ENCODE results near the gene DYNLL2. TPM values are rescaled to one million over a fixed set of nuclear protein-coding genes. Genes with fewer than 3 reads are reported as not detected.
A peak's percentile ranks its signal among the peaks of the same experiment; 100 is the strongest.
"Not testable (repeated sequence)": the region's sequence is repeated elsewhere in the genome, so short reads cannot be mapped to it uniquely, and the experiment has no call there.

DYNLL2 gene
- polyA plus RNA-seq, 2 of the 4 experiments (the other 2 are of a cell fraction), result 19.6 to 33.7 TPM

DNA sequence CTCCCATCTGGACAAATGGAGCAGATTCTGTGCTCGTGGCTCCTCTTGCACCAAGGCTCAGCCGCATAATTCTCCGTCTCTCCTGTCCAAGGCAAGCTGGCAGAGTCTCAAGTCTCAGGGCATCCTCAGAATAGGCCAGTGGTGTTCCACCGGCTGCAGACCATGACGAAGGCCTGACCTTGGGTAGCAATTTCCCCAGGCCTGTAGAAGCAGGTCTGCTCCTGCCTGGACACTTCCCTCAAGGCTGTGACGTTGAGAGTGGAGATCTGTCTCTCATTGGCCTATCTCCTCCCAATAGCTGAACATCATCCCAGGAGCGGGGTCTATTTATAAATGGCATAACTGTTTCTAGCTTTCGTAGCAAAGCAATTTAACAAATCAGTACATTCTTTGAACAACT, 42.8 kb upstream of the DYNLL2 start:
- no peak overlapping the region for H3K4me3 ChIP-seq
- POLR2A ChIA-PET, result interaction anchor here (1.2 kb wide), 1 partner anchor 43 kb away, joined by 4 read pairs; the partner anchor contains the start of gene DYNLL2
- FAIRE-seq (no peak), DNase-seq (ENCODE audit: low read depth in 1 of 2, low spot score in 1 of 2) (no peak), ATAC-seq (peak; percentile 17 to 36; a peak in 2 of 6 replicates)
- 60% methylated on average over 8 of the region's 8 CpGs for WGBS (ENCODE audit: missing lambda C conversion rate)
- no peak overlapping the region for H3K27ac ChIP-seq
- CTCF ChIA-PET, result interaction anchor here (1.7 to 1.9 kb wide), 2 partner anchors 12 to 21 kb away, joined by 4 to 6 read pairs; no protein-coding TSS in a partner anchor
- no peak overlapping the region for H3K4me2 ChIP-seq
- H3K9me3 ChIP-seq, result no peaks in the 10 kb centered on the region
- TF ChIP-seq CEBPB (IDR thresholded peaks at IDR 0.05) (no peak), FOSL2 (IDR thresholded peaks at IDR 0.05) (no peak), FOSL2 (CRISPR knock-in tag; IDR thresholded peaks at IDR 0.05) (no peak), RARB (CRISPR knock-in tag; IDR thresholded peaks at IDR 0.05) (no peak), POLR2A (IDR thresholded peaks at IDR 0.05; ENCODE audit: low read length) (no peak), SMC3 (IDR thresholded peaks at IDR 0.05) (no peak), POLR2AphosphoS2 (conservative IDR thresholded peaks at IDR 0.05; ENCODE audit: low read length) (no peak), RCOR1 (IDR thresholded peaks at IDR 0.05; ENCODE audit: low read depth, low read length) (no peak), HES2 (IDR thresholded peaks at IDR 0.05) (no peak)
- no peaks in the 10 kb centered on the region for H3K4me1 ChIP-seq

DNA sequence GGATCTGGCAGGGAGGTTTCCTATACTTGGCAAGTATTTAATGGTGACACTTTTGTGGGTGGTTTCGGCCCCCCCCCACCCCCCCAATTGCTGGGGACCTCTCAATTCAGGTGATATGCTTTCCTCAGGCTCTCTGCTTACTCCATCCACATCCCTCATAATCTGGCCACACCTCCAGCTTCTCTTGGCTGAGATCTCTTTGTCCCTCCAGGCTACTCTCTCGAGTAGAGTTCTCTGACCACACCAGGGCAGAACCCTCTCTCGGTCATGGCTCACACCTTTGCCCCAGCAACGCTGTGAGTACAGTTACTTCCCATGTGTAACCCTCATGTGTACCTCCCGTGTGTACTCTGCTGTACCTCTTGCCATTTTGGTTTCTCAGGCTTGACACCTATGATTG, 42.1 kb upstream of the DYNLL2 start:
- TF ChIP-seq MAZ (IDR thresholded peaks at IDR 0.05; ENCODE audit: borderline replicate concordance, low read depth, low read length) (no peak), HES2 (IDR thresholded peaks at IDR 0.05) (no peak), RARB (CRISPR knock-in tag; IDR thresholded peaks at IDR 0.05) (no peak), ZC3H11A (IDR thresholded peaks at IDR 0.05) (no peak), JUN (IDR thresholded peaks at IDR 0.05) (no peak), HOXB13 (CRISPR knock-in tag; IDR thresholded peaks at IDR 0.05; ENCODE audit: low read depth) (no peak), RCOR1 (IDR thresholded peaks at IDR 0.05; ENCODE audit: low read depth, low read length) (no peak), SMC3 (IDR thresholded peaks at IDR 0.05) (no peak), FOXS1 (CRISPR knock-in tag; IDR thresholded peaks at IDR 0.05) (no peak), RNF2 (IDR thresholded peaks at IDR 0.05; ENCODE audit: borderline replicate concordance, low read depth) (no peak), POLR2A (IDR thresholded peaks at IDR 0.05; ENCODE audit: low read length) (no peak), CEBPB (IDR thresholded peaks at IDR 0.05) (no peak)
- TF ChIP-seq, protein P1, sequence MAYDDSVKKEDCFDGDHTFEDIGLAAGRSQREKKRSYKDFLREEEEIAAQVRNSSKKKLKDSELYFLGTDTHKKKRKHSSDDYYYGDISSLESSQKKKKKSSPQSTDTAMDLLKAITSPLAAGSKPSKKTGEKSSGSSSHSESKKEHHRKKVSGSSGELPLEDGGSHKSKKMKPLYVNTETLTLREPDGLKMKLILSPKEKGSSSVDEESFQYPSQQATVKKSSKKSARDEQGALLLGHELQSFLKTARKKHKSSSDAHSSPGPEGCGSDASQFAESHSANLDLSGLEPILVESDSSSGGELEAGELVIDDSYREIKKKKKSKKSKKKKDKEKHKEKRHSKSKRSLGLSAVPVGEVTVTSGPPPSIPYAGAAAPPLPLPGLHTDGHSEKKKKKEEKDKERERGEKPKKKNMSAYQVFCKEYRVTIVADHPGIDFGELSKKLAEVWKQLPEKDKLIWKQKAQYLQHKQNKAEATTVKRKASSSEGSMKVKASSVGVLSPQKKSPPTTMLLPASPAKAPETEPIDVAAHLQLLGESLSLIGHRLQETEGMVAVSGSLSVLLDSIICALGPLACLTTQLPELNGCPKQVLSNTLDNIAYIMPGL (CRISPR knock-in tag; IDR thresholded peaks at IDR 0.05; ENCODE audit: borderline replicate concordance), result no peak
- no peak overlapping the region for H3K4me2 ChIP-seq
- ATAC-seq (peak in 1 of 2 experiments; percentile 36; a peak in 3 of 6 replicates), FAIRE-seq (no peak), DNase-seq (ENCODE audit: low read depth in 1 of 2, low spot score in 1 of 2) (no peak)
- WGBS (ENCODE audit: missing lambda C conversion rate), result 11% methylated on average over 5 of the region's 5 CpGs
- POLR2A ChIA-PET, result interaction anchor here (1.2 kb wide), 1 partner anchor 42 kb away, joined by 4 read pairs; the partner anchor contains the start of gene DYNLL2
- CTCF ChIA-PET, result interaction anchor here (1.0 to 1.9 kb wide), 3 partner anchors 11 to 20 kb away, joined by 4 to 6 read pairs (median 5); no protein-coding TSS in a partner anchor
- no peaks in the 10 kb centered on the region for H3K4me1 ChIP-seq
- H3K9me3 ChIP-seq, result no peaks in the 10 kb centered on the region
- no peak overlapping the region for H3K27ac ChIP-seq
- H3K4me3 ChIP-seq, result no peak overlapping the region

DNA sequence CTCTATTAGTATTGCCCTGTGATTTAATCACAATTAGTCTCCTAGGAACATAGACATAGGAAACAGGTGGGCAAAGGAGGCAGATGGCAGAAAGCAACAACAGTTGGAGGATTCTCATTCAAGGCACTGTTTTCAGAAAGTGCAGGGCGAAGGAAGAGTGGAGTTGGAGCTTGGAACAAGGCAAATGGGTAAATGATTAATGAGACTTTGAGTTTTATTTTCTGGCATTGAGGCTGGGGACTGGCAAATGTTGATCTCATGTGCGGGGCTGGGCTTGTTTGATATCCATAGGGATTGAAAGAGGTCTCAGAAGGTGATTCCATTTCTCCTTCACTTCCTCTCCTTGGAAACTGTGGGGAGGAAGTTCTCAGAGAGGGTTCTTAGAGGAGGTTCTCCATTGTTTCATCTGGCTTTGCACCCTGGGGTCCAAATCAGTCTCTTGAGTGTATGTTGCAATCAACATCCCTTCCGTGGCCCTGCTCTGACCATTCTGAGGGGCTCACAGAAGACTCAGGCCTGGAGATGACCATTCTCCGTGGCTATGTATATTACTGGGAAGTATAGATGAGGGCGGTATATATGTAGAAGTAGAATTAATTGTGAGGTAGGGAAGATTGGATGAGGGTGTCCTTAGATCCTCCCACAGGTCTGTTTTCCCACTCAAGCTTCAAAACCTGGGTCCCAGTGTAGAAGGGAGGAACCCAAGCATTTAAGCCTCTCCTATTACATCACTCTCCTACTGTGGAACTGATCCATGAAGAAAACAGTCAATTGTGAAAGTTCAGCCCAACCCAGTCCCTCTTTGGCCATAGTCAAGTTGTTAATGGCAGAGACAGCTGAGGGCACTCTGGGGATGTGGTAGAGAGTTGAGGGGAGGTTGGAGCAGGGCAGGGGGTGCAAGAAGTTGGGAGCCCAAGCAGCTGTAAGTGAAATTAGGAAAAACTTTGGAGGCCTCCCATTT, 39.7 kb upstream of the DYNLL2 start:
- no peak overlapping the region for H3K27ac ChIP-seq
- CTCF ChIA-PET, result interaction anchor here (1.2 to 1.9 kb wide), 3 partner anchors 9 to 19 kb away, joined by 3 to 5 read pairs (median 3); no protein-coding TSS in a partner anchor
- H3K4me3 ChIP-seq, result no peak overlapping the region
- TF ChIP-seq MYC (IDR thresholded peaks at IDR 0.05; ENCODE audit: borderline replicate concordance, low read length) (no peak), BHLHE40 (IDR thresholded peaks at IDR 0.05; ENCODE audit: low read depth, low read length) (no peak), HOXB5 (CRISPR knock-in tag; IDR thresholded peaks at IDR 0.05) (no peak), NFE2L2 (conservative IDR thresholded peaks at IDR 0.05; ENCODE audit: low read length) (no peak), ZC3H11A (IDR thresholded peaks at IDR 0.05) (no peak), MAX (IDR thresholded peaks at IDR 0.05) (no peak), SMC3 (IDR thresholded peaks at IDR 0.05) (no peak), RCOR1 (IDR thresholded peaks at IDR 0.05; ENCODE audit: low read depth, low read length) (no peak)
- TF ChIP-seq, protein P2, sequence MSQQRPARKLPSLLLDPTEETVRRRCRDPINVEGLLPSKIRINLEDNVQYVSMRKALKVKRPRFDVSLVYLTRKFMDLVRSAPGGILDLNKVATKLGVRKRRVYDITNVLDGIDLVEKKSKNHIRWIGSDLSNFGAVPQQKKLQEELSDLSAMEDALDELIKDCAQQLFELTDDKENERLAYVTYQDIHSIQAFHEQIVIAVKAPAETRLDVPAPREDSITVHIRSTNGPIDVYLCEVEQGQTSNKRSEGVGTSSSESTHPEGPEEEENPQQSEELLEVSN (IDR thresholded peaks at IDR 0.05; ENCODE audit: borderline replicate concordance, low read depth), result no peak
- TF ChIP-seq, protein P3, sequence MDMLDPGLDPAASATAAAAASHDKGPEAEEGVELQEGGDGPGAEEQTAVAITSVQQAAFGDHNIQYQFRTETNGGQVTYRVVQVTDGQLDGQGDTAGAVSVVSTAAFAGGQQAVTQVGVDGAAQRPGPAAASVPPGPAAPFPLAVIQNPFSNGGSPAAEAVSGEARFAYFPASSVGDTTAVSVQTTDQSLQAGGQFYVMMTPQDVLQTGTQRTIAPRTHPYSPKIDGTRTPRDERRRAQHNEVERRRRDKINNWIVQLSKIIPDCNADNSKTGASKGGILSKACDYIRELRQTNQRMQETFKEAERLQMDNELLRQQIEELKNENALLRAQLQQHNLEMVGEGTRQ (IDR thresholded peaks at IDR 0.05), result no peak
- 59% methylated on average over 5 of the region's 5 CpGs for WGBS (ENCODE audit: missing lambda C conversion rate)
- FAIRE-seq (no peak), DNase-seq (ENCODE audit: low read depth in 1 of 2, low spot score in 1 of 2) (no peak), ATAC-seq (no peak)
- no peak overlapping the region for H3K4me2 ChIP-seq
- no peaks in the 10 kb centered on the region for H3K4me1 ChIP-seq
- H3K9me3 ChIP-seq, result no peaks in the 10 kb centered on the region
- POLR2A ChIA-PET, result no interaction called here

- H3K4me1 ChIP-seq; H3K4me3 ChIP-seq; ATAC-seq; FAIRE-seq; DNase-seq (ENCODE audit: low read depth in 1 of 2, low spot score in 1 of 2); H3K9me3 ChIP-seq; H3K27ac ChIP-seq; H3K4me2 ChIP-seq; POLR2A ChIA-PET: not testable (repeated sequence)
- CTCF ChIA-PET, result interaction anchor here (0.7 to 1.9 kb wide), 2 partner anchors 18 to 27 kb away, joined by 3 to 5 read pairs; no protein-coding TSS in a partner anchor
- 41% methylated on average over 6 of the region's 6 CpGs for WGBS (ENCODE audit: missing lambda C conversion rate)
Measured at GRCh38 chr17:58044256-58044655, 39.0 kb upstream of the DYNLL2 start.
